Activated CD8-positive, alpha-beta T cell treated with anti-CD3 and anti-CD28 coated beads, Interleukin-2, amount 10 ng/mL, durations not matched to agents 7 days and 5 days (primary cell): ENCODE results near the gene KCNJ12. TPM values are rescaled to one million over a fixed set of nuclear protein-coding genes. Genes with fewer than 3 reads are reported as not detected.
A peak's percentile ranks its signal among the peaks of the same experiment; 100 is the strongest.

Experiments
- ATAC-seq: fragments of 150-1000 bp; cut with Tn5 transposase; one replicate; pipeline ENCODE4 v1.10.0; 2021; ENCODE audit warnings: moderate library complexity
- CTCF ChIA-PET: fragments of 350-600 bp; sonication (Branson Sonifier 250); formaldehyde crosslinking; loops from one replicate; lab custom pipeline; 2021; ENCODE audit warnings: antibody characterized with exemption; lab: Charles Lee
- POLR2A ChIA-PET: fragments of 350-600 bp; sonication (Branson Sonifier 250); formaldehyde crosslinking; loops from one replicate; lab custom pipeline; 2021; ENCODE audit warnings: antibody characterized with exemption; lab: Charles Lee
- DNase-seq: peaks from one replicate; pipeline ENCODE4 v3.0.0-alpha.2; 2020
- H3K27ac Mint-ChIP-seq: one replicate; pipeline ENCODE4 v1.8.0; 2021; ENCODE audit warnings: mild to moderate bottlenecking, mixed read lengths
- H3K27me3 Mint-ChIP-seq: one replicate; pipeline ENCODE4 v1.8.0; 2021; ENCODE audit warnings: low read depth, mixed read lengths
- H3K36me3 Mint-ChIP-seq: one replicate; pipeline ENCODE4 v1.8.0; 2021; ENCODE audit warnings: low read depth, mixed read lengths
- H3K4me1 Mint-ChIP-seq: one replicate; pipeline ENCODE4 v1.8.0; 2021; ENCODE audit warnings: low read depth, mixed read lengths
- H3K4me3 Mint-ChIP-seq: one replicate; pipeline ENCODE4 v1.8.0; 2021; ENCODE audit warnings: mild to moderate bottlenecking, mixed read lengths
- H3K9me3 Mint-ChIP-seq: one replicate; pipeline ENCODE4 v1.8.0; 2022; ENCODE audit warnings: mixed read lengths; ENCODE audit not compliant: insufficient read depth
- total RNA-seq, 2 experiments: library from RNA; stranded (reverse); gene quantifications; one replicate each; pipeline ENCODE4 v1.2.3, GENCODE V29; 2021

KCNJ12 gene
- total RNA-seq, 2 experiments from 2014 or later, result not detected

GRCh38 chr17:21361020-21361809 is 14.9 kb upstream of the KCNJ12 start:
- no peak for DNase-seq
- Mint-ChIP-seq H3K4me3 (no peak overlapping the region), H3K27me3 (no peaks in the 10 kb centered on the region), H3K9me3 (no peaks in the 10 kb centered on the region), H3K36me3 (no peaks in the 10 kb centered on the region), H3K4me1 (no peaks in the 10 kb centered on the region), H3K27ac (no peak overlapping the region)
- CTCF ChIA-PET, result no interaction called here
- ATAC-seq, result no peak
- POLR2A ChIA-PET, result no interaction called here

- Mint-ChIP-seq H3K4me3 (no peak overlapping the region), H3K4me1 (no peaks in the 10 kb centered on the region), H3K27me3 (no peaks in the 10 kb centered on the region), H3K9me3 (no peaks in the 10 kb centered on the region), H3K36me3 (no peaks in the 10 kb centered on the region), H3K27ac (no peak overlapping the region)
- POLR2A ChIA-PET, result no interaction called here
- ATAC-seq (no peak), DNase-seq (no peak)
- CTCF ChIA-PET, result no interaction called here
Observed at GRCh38 chr17:21362331-21362931, 13.7 kb upstream of the KCNJ12 start.

GRCh38 chr17:21363776-21364642 is 12.1 kb upstream of the KCNJ12 start:
- ATAC-seq (no peak), DNase-seq (no peak)
- Mint-ChIP-seq H3K36me3 (no peaks in the 10 kb centered on the region), H3K27me3 (no peaks in the 10 kb centered on the region), H3K4me1 (no peaks in the 10 kb centered on the region), H3K4me3 (no peak overlapping the region), H3K9me3 (no peaks in the 10 kb centered on the region), H3K27ac (no peak overlapping the region)
- ChIA-PET POLR2A (no interaction called here), CTCF (no interaction called here)

GRCh38 chr17:21365016-21365415 is 11.1 kb upstream of the KCNJ12 start:
- H3K9me3 Mint-ChIP-seq, result no peaks in the 10 kb centered on the region
- H3K4me3 Mint-ChIP-seq, result no peak overlapping the region
- H3K27ac Mint-ChIP-seq, result no peak overlapping the region
- ChIA-PET POLR2A (no interaction called here), CTCF (no interaction called here)
- H3K4me1 Mint-ChIP-seq, result no peaks in the 10 kb centered on the region
- ATAC-seq (no peak), DNase-seq (no peak)
- H3K27me3 Mint-ChIP-seq, result no peaks in the 10 kb centered on the region
- no peaks in the 10 kb centered on the region for H3K36me3 Mint-ChIP-seq

GRCh38 chr17:21368545-21369246 is 7.5 kb upstream of the KCNJ12 start:
- ATAC-seq, result no peak
- no peak for DNase-seq
- ChIA-PET CTCF (no interaction called here), POLR2A (no interaction called here)
- no peaks in the 10 kb centered on the region for H3K4me1 Mint-ChIP-seq
- no peaks in the 10 kb centered on the region for H3K36me3 Mint-ChIP-seq
- H3K27me3 Mint-ChIP-seq, result no peaks in the 10 kb centered on the region
- peak overlapping the region; percentile 25 for H3K27ac Mint-ChIP-seq
- H3K4me3 Mint-ChIP-seq, result no peak overlapping the region
- H3K9me3 Mint-ChIP-seq, result no peaks in the 10 kb centered on the region

- Mint-ChIP-seq H3K4me3 (no peak overlapping the region), H3K4me1 (no peaks in the 10 kb centered on the region), H3K27ac (peak overlapping the region; percentile 34), H3K9me3 (no peaks in the 10 kb centered on the region), H3K27me3 (no peaks in the 10 kb centered on the region), H3K36me3 (no peaks in the 10 kb centered on the region)
- ChIA-PET POLR2A (no interaction called here), CTCF (no interaction called here)
- ATAC-seq (no peak), DNase-seq (no peak)
Observed at GRCh38 chr17:21369395-21369794, 6.8 kb upstream of the KCNJ12 start.

GRCh38 chr17:21370430-21370829 is 5.7 kb upstream of the KCNJ12 start:
- Mint-ChIP-seq H3K36me3 (no peaks in the 10 kb centered on the region), H3K27ac (no peak overlapping the region), H3K4me1 (no peaks in the 10 kb centered on the region), H3K27me3 (peaks cover 5% of the 10 kb centered on the region), H3K4me3 (no peak overlapping the region), H3K9me3 (no peaks in the 10 kb centered on the region)
- ChIA-PET CTCF (no interaction called here), POLR2A (no interaction called here)
- DNase-seq, result no peak
- ATAC-seq, result no peak

GRCh38 chr17:21371511-21372081 is 4.6 kb upstream of the KCNJ12 start:
- no peak for ATAC-seq
- no peaks in the 10 kb centered on the region for H3K4me1 Mint-ChIP-seq

GRCh38 chr17:21372256-21372954 is 3.8 kb upstream of the KCNJ12 start:
- H3K27me3 Mint-ChIP-seq, result peaks cover 20% of the 10 kb centered on the region
- no peak overlapping the region for H3K27ac Mint-ChIP-seq
- ATAC-seq, result no peak

More at GRCh38 chr17:21371511-21372081, 4.6 kb upstream of the KCNJ12 start:
- ChIA-PET CTCF (no interaction called here), POLR2A (no interaction called here)
- DNase-seq, result no peak
- H3K4me3 Mint-ChIP-seq, result no peak overlapping the region
- no peaks in the 10 kb centered on the region for H3K9me3 Mint-ChIP-seq
- H3K36me3 Mint-ChIP-seq, result no peaks in the 10 kb centered on the region
- H3K27ac Mint-ChIP-seq, result no peak overlapping the region
- H3K27me3 Mint-ChIP-seq, result peaks cover 14% of the 10 kb centered on the region

GRCh38 chr17:21373036-21373435 is 3.1 kb upstream of the KCNJ12 start:
- no peak for ATAC-seq

More at GRCh38 chr17:21372256-21372954, 3.8 kb upstream of the KCNJ12 start:
- Mint-ChIP-seq H3K36me3 (no peaks in the 10 kb centered on the region), H3K4me3 (no peak overlapping the region), H3K4me1 (peaks cover 4% of the 10 kb centered on the region), H3K9me3 (no peaks in the 10 kb centered on the region)
- CTCF ChIA-PET, result no interaction called here
- POLR2A ChIA-PET, result no interaction called here
- no peak for DNase-seq

More at GRCh38 chr17:21373036-21373435, 3.1 kb upstream of the KCNJ12 start:
- no peak for DNase-seq
- Mint-ChIP-seq H3K4me1 (peaks cover 4% of the 10 kb centered on the region), H3K27ac (no peak overlapping the region), H3K9me3 (no peaks in the 10 kb centered on the region), H3K27me3 (peaks cover 26% of the 10 kb centered on the region), H3K4me3 (no peak overlapping the region), H3K36me3 (no peaks in the 10 kb centered on the region)
- CTCF ChIA-PET, result no interaction called here
- POLR2A ChIA-PET, result no interaction called here
